Psoas muscle (tissue), 8 donors: ENCODE data around the gene LIMA1. TPM values are rescaled to one million over a fixed set of nuclear protein-coding genes. Genes with fewer than 3 reads are reported as not detected.

Experiments used
- ATAC-seq, 4 donors: fragments of 200-7000 bp; cut with Tn5 transposase; one replicate each; pipeline ENCODE4 v1.9.1; 2020; ENCODE audit warnings: moderate library complexity in 3 of 4, mild to moderate bottlenecking in 2 of 4
- DNase-seq, 2 donors: peaks; one replicate each; pipeline ENCODE4 v3.0.0-alpha.2; 2020
- H3K27ac ChIP-seq: fragments of 200-600 bp; one replicate; pipeline ENCODE4 v1.8.0; 2022
- H3K27me3 ChIP-seq, 3 donors: fragments of 200-600 bp in 1 of 3; one replicate each; pipeline versions ENCODE4 v1.6.1 to v1.8.0; 2013 to 2022; ENCODE audit warnings: low read length in 2 of 3, mild to moderate bottlenecking in 2 of 3, moderate library complexity in 1 of 3; ENCODE audit not compliant: insufficient read depth in 3 of 3
- H3K36me3 ChIP-seq, 2 donors: fragments of 200-600 bp in 1 of 2; one replicate each; pipeline versions ENCODE4 v1.6.1 to v1.8.0; 2013 to 2022; ENCODE audit warnings: low read depth in 1 of 2, mild to moderate bottlenecking in 1 of 2, moderate library complexity in 1 of 2; ENCODE audit not compliant: insufficient read depth in 1 of 2
- H3K4me1 ChIP-seq: fragments of 200-600 bp; one replicate; pipeline ENCODE4 v1.8.0; 2022
- H3K4me3 ChIP-seq: fragments of 200-600 bp; one replicate; pipeline ENCODE4 v1.8.0; 2022; ENCODE audit warnings: mild to moderate bottlenecking
- H3K9me3 ChIP-seq: fragments of 200-600 bp; one replicate; pipeline ENCODE4 v1.8.0; 2022
- WGBS, 3 donors: extraction: QIAGEN DNeasy Blood & Tissue Kit; methylation state at CpG; one replicate each; pipeline versions ENCODE4 v1.1.6 to v1.1.7; 2013; 5-methylcytosine and 5-hydroxymethylcytosine counted together
- intact Hi-C, 2 donors: fragments of 100-400 bp; cut with DNase I; formaldehyde crosslinking; loops; one replicate each; pipeline versions ENCODE4 v1.11.0 to v1.14.2; 2022
- polyA plus RNA-seq, 3 donors: library from polyadenylated mRNA; stranded (reverse); fragments of 200-250 nt; gene quantifications; one replicate each; pipeline ENCODE4 v1.2.3, GENCODE V29; 2013
- total RNA-seq, 4 donors: library from RNA; stranded (reverse); fragmentation: NEBNext Ultra II Directional in 2 of 4; extraction: Animal tissue kit (Norgen Biotek cat#: 25700) in 2 of 4; gene quantifications; one replicate each; pipeline versions ENCODE4 v1.2.1 to v1.2.4, GENCODE V29; 2021 to 2023
- TF ChIP-seq, protein P1 (sequence below): fragments of 200-600 bp; IDR thresholded peaks from one replicate; pipeline ENCODE4 v1.8.0; 2022; ENCODE audit warnings: antibody characterized with exemption
- donor health status: healthy with polysubstance abuse.
- donor health status: DM: no; HTN: no; CAD: no; lungs with moderate emphysema.
- donor health status: Bipolar disorder and iron deficiency.
- donor health status: healthy.
- donor health status: DM: yes; HTN: yes; CAD: no.
- donor health status: DM: no; HTN: no; CAD: no.
- donor health status: DM: no; HTN: no; CAD: no.
- donor health status: DM: yes; HTN: yes; CAD: no.

LIMA1 gene
- total and polyA plus RNA-seq, 7 donors: 5.6 to 25.3 (median 9.0) TPM

DNA sequence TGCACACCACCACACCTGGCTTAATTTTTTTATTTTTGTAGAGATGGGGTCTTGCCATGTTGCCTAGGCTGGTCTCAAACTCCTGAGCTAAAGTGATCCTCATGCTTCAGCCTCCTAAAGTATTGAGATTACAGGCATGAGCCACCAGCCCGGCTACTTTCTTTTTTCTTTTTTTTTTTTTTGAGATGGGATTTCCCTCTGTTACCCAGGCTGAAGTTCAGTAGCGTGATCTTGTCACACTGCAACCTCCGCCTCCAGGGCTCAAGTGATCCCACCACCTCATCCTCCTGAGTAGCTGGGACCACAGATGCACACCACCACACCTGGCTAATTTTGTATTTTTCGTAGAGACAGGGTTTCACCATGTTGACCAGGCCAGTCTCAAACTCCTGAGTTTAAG is 51.1 kb downstream of the LIMA1 start:
- Histone ChIP-seq H3K9me3 (no peaks in the 10 kb centered on the region), H3K27me3 (no peaks in the 10 kb centered on the region), H3K4me3 (no peak overlapping the region), H3K4me1 (peaks cover 16% of the 10 kb centered on the region), H3K27ac (no peak overlapping the region), H3K36me3 (peaks cover 0 to 24% of the 10 kb centered on the region in 2 donors)
- DNase-seq (no peak), ATAC-seq (no peak)
- intact Hi-C loops: no loop called here
- WGBS, 3 donors: 96 to 99% (median 99%) methylated on average over 4 of the region's 4 CpGs
- TF ChIP-seq, protein P1, sequence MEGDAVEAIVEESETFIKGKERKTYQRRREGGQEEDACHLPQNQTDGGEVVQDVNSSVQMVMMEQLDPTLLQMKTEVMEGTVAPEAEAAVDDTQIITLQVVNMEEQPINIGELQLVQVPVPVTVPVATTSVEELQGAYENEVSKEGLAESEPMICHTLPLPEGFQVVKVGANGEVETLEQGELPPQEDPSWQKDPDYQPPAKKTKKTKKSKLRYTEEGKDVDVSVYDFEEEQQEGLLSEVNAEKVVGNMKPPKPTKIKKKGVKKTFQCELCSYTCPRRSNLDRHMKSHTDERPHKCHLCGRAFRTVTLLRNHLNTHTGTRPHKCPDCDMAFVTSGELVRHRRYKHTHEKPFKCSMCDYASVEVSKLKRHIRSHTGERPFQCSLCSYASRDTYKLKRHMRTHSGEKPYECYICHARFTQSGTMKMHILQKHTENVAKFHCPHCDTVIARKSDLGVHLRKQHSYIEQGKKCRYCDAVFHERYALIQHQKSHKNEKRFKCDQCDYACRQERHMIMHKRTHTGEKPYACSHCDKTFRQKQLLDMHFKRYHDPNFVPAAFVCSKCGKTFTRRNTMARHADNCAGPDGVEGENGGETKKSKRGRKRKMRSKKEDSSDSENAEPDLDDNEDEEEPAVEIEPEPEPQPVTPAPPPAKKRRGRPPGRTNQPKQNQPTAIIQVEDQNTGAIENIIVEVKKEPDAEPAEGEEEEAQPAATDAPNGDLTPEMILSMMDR: no peak

DNA sequence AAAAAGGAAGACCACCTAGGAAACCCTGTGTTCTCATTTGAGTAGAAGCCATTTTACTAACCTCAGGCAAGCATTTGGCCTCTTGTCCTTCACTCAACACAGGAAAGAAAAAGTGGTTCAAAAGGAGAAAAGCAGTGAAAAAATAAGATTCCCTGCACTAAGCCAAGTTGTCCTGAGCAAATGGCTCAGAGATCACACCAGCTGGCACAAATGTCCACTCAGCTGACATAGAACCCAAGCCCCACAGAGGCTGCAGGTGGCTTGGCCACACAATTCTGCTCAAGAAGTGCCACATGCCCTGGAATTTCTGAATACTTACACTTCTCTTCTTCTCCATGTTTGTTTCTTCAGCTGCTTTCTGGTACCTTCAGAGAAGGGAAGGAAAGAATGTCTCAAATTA is 52.0 kb downstream of the LIMA1 start:
- Histone ChIP-seq H3K27ac (no peak overlapping the region), H3K36me3 (peaks cover 0 to 24% of the 10 kb centered on the region in 2 donors), H3K4me3 (no peak overlapping the region), H3K4me1 (peaks cover 9% of the 10 kb centered on the region), H3K9me3 (no peaks in the 10 kb centered on the region), H3K27me3 (no peaks in the 10 kb centered on the region)
- intact Hi-C loops: no loop called here
- TF ChIP-seq, protein P1: no peak
- no peak for ATAC-seq
- no peak for DNase-seq

DNA sequence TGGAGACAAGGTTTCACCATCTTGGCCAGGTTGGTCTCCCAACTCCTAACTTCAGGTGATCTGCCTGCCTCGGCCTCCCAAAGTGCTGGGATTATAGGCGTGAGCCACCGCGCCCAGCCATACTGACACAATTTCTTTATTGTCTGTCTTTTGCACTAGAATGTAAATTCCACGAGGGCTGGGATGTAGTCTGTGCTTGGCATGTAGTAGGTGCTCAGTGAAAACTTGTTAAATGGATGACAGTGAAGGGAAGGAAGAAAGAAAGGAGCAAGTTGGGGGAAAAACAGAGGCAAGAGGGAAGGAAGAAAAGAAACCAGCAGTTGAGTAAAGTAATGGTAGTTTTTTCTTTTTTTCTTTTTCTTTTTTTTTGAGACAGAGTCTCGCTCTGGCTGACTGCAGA is 53.1 kb downstream of the LIMA1 start:
- WGBS, 3 donors: 95 to 96% (median 96%) methylated on average over 5 to 6 of the region's 6 CpGs
- no peak for ATAC-seq
- intact Hi-C loops: no loop called here
- Histone ChIP-seq H3K36me3 (peaks cover 0 to 24% of the 10 kb centered on the region in 2 donors), H3K4me3 (no peak overlapping the region), H3K9me3 (no peaks in the 10 kb centered on the region), H3K27me3 (no peaks in the 10 kb centered on the region), H3K4me1 (peaks cover 7% of the 10 kb centered on the region), H3K27ac (no peak overlapping the region)
- TF ChIP-seq, protein P1: no peak
- no peak for DNase-seq

DNA sequence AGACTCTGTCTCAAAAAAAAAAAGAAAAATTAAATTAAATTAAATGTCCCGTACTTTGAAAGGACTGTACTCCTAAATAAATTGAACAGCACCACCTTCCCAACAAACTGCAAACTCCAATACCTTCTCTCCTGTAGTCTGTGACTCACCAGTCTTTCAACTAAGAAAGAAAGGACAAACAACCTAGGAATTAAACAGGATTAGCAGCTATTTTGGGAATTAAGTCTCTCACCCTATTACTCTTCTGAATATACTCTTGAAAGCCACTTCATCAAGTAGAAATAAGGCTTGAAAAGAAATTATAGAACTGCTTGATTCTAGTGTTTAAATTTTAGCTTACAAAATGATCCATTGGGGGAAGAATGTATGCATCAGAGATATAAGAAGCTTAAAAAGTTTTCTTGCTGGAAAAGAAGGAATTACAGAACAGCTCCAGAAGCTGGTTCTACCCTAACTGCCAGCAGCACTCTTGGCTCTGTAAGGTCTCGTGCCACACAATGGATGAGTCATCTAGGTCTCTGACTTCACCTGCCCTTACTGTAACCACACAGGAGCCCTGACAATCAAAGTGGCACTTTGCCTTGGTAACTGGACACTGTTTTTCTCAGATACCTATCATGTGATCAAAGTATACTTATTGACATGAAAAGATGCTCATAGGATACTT is 59.2 kb downstream of the LIMA1 start:
- H3K27me3 ChIP-seq: no peaks in the 10 kb centered on the region
- H3K4me3 ChIP-seq: no peak overlapping the region
- peak overlapping the region; percentile 70 for H3K27ac ChIP-seq
- peaks cover 34% of the 10 kb centered on the region for H3K4me1 ChIP-seq
- ATAC-seq: peak; percentile 65 to 82 (median 76)
- 68 to 79% (median 69%) methylated on average over 2 of the region's 2 CpGs for WGBS, 3 donors
- no peak for DNase-seq
- TF ChIP-seq, protein P1: no peak
- H3K9me3 ChIP-seq: no peaks in the 10 kb centered on the region
- intact Hi-C loops: no loop called here
- peaks cover 0 to 6% of the 10 kb centered on the region in 2 donors for H3K36me3 ChIP-seq
